HL-60/S4 treated with phorbol 12-myristate 13-acetate at 8.2 ng/mL for 4 days and 3 days (cell line): ENCODE measurements around the gene ASB11.

ENCODE experiments used
- in situ Hi-C: fragments of 300-500 bp; cut with MboI; formaldehyde crosslinking; loops from 2 replicates; pipeline ENCODE4 v1.15.0; 2022; ENCODE audit warnings: low sequenced_read_pairs

Gene ASB11

DNA sequence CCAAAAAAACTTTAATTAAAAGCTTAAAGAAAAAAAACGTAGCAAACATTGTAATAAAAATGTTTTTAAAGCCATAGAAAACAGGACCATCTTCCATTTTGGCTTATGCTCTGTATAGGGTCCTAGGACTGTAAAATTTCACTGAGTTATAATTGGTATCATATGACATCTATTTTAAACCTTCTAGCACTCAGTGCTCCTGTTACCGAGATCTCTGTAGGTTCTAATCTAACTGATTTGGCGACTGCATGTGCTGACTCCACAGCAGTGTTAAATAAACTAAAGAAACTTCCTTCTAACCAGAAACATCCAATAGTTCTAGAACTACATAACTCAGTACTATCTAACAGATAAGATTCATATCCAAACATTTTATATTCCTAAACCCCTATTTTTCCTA is at the start of gene ASB11:
TSS of gene ASB11 (minus strand) at position 132 of the 400 bp plus-strand sequence. CDS start at position 97, 35 bp downstream.
- in situ Hi-C loops, result no loop called here

DNA sequence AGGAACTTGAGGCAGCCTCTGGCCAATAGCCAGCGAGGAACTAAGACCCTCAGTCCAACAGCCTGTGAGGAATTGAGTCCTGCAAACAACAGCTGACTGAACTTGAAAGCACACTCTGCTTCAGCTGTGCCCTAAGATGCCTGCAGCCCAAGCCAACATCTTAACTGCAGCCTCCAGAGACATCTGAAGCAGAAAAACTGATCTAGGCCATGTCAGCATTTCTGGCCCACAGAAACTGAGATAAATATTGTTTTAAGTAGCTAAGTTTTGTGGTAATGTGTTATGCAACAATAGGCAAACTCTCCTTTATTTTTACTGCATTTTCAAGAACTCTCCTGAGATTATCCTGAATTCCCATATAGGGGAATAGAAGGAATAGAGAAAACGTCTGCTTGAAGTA is 44.3 kb upstream of the ASB11 start:
- in situ Hi-C loops, result no loop called here

DNA sequence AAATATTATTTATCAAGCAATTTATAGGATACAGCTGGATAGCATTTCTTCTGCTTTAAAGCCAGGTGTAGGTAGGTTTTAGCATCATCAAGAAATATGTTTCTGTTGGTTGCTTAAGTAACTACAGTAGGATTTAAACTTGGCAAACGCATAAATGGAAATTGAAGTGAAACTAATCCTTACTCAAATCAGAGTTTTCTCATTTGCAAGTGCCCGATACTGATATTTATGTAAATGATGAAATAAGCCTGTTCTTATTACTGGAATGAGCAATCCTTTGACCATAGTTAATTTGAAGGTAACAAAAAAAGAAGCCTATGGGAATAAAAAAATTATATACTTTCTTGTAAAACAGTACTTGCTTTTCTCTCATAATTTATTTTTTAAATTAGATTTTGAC is 43.1 kb upstream of the ASB11 start:
- in situ Hi-C loops, result no loop called here

DNA sequence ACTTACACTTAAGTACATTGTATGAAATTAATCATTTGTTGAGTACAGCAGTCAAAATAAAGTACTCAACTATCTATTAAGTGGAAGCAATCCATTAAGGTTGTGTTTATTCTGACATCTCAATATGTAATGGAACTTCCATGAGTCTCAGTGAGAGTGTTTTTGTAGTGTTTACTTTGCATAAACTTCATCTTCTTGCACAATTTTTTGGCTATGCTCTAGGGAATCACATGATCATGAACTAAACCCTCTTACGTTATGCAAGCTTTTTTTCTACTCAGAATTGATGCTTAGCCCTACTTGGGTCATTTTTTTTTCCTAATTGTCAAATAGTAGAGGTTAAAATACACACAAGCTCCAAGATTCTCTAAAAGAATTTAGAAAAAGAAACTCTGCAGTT is 41.0 kb upstream of the ASB11 start:
- in situ Hi-C loops, result no loop called here

DNA sequence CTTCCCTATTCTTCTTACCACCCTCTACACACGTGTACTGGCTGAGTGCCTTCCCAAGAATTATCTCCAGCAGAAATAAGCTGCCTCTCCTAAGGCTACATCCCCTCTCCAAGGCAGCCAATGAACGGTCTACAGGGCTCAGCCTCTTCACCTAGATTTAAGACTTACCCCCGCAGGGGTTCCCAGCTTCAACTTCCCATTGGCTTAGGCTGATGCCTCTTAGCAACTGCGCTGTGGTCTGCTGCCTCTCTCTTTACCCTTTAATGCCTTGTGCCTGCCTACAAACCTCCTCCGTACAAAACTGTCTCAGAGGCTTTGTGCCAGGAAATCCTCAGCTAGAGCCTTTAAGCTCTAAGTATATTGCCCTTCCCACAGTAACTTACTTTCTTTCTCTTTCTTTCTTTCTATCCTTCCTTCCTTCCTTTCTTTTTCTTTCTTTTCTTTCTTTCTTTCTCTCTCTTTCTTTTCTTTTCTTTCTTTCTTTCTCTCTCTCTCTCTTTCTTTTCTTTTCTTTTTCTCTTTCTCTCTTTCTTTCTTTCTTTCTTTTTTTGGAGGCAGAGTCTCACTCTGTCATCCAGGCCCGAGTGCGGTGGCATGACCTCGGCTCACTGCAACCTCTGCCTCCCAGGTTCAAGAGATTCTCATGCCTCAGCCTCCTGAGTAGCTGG is 35.0 kb upstream of the ASB11 start:
- in situ Hi-C loops, result no loop called here

- in situ Hi-C loops, result no loop called here
Observed at GRCh38 chrX:15349046-15349445, 33.6 kb upstream of the ASB11 start.

- in situ Hi-C loops, result no loop called here
Observed at GRCh38 chrX:15345976-15346375, 30.5 kb upstream of the ASB11 start.

DNA sequence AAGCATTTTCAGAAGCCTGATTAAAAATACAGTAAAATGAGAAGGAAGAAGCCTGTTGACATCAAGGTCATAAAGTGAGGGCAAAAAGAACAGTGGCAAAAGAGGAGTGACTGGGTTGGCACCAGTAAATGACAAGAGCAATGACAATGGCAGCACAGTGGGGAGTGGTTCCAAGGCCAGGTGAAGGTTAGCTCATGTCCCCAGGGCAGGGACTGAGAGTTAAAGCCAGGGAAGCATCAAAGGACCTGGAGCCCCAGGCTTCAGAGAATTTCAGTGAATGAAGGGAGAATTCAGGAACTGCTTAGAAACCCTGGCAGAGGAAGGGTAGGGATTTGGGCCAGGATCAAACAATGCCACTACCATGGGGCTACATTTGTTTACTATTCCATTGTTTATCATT is 28.7 kb upstream of the ASB11 start:
- in situ Hi-C loops, result no loop called here

GRCh38 chrX:15343075-15343476 is 27.6 kb upstream of the ASB11 start:
- in situ Hi-C loops, result no loop called here

GRCh38 chrX:15340867-15341266 is 25.4 kb upstream of the ASB11 start:
- in situ Hi-C loops, result no loop called here

GRCh38 chrX:15336023-15336413 is 20.6 kb upstream of the ASB11 start:
- in situ Hi-C loops, result no loop called here

- in situ Hi-C loops, result no loop called here
Observed at GRCh38 chrX:15335135-15336022, 19.9 kb upstream of the ASB11 start, which contains the start of gene PIGA. Gene PIGA (minus strand): TSS chrX:15335523. CDS start chrX:15331930, 3,593 bp downstream.

- in situ Hi-C loops, result no loop called here
Observed at GRCh38 chrX:15334561-15334960, 19.1 kb upstream of the ASB11 start.

DNA sequence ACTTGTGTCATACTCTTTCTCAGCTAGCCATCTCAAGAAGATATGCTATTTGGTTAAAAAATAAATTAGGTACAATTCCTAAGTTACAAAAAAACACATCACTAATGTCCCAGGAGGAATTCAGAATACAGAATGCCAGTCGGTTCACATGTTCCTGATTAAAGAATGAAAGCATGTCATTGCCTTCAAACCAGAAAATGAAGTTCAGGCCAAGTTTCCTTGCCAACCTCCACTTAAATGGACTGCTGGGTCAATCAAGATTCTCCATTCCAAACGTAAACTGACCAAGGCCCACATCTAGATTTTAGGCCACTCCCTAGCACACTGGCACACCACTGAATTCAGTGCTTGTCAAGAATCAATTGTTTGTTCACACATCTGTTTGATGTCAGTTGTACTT is 13.4 kb upstream of the ASB11 start:
- in situ Hi-C loops, result no loop called here

DNA sequence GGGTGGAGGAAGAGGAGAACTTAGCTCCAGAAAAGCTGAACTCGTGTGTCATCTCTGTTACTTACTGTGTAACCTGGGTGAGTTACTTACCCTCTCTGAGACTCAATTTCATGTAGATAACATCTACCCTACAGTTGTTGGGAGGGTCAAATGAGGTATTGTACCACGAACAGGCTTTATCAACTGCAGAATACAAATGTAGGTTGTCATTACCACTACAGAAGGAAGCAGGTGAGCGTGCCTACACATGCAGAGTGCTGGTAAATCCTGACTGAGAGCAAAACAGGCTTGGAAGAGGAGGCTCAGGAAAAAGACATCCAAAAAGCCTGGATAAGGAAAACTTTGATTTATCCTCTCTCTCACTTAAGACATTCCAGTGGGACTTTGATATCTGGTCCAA is 12.7 kb upstream of the ASB11 start:
- in situ Hi-C loops, result no loop called here

DNA sequence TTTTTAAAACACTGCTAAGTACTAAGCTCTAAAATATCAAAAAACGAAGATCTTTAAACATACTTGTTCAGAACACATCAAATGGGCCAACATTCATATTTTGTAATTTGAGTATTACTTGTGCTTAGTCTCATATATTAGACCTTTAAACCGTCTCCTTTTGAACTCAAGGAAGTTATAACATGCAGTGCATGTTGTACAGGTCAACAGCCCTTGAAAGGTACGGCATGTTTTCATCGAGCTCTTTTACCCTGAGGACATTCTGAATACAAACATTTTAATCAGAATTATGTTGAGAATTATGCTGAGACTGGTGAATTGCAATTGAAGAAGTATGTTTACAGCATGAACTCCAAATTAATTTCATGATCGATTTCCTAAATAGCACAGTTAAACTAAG is 7.0 kb upstream of the ASB11 start:
- in situ Hi-C loops, result no loop called here

DNA sequence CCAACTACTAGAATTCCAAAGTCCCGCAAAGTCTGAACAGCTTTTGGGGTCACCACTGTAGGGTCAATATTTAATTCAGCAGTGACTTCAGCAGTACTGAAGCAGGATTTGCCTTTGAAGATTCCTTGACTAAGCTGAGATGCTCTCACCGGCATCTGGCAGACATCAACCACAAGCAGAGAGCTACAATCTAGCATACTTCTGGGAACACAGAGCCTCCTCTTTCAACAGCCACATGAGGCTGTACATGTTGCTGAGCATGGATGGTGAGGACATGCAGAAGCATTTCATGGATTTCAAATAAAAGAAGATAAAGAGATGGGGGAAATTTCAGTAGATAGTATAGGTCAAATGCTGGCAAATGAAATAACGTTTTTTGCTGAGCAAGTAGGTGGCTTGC is 6.6 kb upstream of the ASB11 start:
- in situ Hi-C loops, result no loop called here

DNA sequence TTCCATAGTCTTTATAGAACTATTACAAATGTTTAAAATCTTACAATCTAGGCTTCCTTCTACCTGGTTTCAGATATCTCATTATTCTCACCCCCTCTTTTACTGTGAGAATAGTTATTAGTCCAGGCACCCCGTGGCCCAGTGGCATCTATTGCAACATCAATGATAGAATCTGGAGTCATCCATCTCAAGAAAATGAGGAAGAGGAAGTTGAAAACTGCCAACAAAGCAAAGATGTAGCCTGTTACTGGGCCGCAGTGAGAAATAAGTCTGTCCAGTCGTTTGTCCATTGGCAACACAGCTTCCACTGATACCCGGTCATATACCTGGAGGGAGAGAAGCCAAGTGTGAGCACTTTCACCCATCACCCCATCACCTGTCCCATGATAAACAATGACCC is 6.0 kb upstream of the ASB11 start:
- in situ Hi-C loops, result no loop called here

GRCh38 chrX:15320297-15320696 is 4.9 kb upstream of the ASB11 start:
- in situ Hi-C loops, result no loop called here

DNA sequence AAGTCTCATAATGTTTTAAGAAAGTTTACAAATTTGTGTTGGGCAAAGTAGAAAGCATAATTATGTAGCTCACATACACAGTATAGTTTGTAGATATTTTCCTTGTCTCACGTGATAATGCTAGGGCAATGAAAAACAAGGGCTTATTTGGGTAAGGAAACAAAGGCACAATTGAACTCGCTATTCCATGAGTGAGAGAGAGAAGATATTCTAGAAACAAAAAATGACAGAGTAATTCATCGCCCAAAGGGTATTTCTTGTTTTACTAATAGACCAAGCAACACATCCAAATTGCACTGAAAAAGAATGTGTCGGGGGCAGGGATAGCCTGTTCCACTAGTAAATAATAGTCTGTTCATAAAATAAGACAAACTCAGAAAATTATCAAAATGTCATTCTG is 3.6 kb upstream of the ASB11 start:
- in situ Hi-C loops, result no loop called here

DNA sequence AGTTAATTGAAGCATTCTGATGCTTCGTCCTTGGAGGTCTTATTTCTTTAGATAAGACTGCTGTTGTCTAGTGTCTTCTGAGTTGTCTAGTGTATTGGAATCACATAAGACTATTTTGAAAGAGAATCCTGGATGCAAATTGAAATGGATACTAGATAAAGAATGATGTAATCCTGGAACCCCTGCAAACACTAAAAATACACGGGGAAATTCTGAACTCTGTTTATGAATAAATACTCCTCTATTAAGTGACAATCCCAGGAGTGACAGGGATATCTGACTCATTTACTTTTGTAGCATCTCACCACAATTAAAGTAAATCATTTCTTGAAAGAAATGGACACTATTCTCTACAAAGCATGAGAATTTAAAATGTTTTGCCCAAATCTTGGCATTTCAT is 968 bp downstream of the ASB11 start:
- in situ Hi-C loops, result no loop called here

DNA sequence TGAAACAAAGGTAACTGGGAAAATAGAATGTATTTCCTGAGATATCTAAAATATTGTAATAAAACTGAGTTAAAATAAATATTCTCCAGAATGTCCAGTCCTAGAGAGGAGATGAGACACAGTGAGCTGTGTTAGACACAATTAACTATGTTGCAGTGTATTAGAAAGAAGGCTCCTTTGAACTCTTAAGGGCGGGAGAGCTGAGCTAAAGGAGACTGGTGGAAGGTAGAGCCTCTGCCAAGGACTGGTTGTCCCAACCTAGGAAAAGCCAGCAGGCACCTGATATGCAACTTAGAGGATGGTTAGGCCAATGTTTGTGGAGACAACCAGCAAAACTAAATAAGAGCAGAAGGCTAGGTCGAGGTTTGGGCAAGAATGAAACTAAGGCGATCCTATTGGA is 4.3 kb downstream of the ASB11 start:
- in situ Hi-C loops, result no loop called here
